COLO668 (cell line): ENCODE results near the gene PABPC1L.

ENCODE experiments used
- DNase-seq: peaks from one replicate; lab custom pipeline; 2025; ENCODE audit not compliant: unreplicated experiment; lab: John Stamatoyannopoulos, UW

The PABPC1L gene

DNA sequence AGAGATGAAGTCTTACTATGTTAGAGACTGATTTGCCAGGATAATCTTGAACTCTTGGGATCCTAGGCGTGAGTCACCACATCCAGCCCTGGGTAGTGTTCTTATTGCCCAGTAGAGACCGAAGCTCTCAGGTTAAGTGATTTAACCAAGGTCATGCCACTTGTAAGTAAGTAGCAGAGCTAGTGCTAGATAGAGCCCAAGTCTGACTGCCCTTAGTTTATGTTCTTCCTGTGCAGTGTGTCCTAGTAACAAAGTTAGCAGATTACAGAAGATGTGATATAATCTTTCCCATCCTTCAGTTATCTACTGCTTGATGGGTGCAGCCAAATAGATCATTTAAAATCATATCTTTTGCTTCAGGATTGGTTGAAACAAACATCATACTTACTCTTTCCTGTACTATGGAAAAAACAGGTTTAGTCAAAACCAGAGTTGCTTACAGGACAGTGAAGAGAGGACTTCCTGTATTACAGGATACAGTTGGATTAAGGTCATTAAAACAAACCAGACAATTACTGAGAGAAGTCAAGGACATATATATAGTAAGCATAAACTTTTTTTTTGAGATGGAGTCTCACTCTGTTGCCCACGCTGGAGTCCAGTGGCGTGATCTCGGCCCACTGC lies 9.5 kb upstream of the PABPC1L start:
- no peak for DNase-seq

DNA sequence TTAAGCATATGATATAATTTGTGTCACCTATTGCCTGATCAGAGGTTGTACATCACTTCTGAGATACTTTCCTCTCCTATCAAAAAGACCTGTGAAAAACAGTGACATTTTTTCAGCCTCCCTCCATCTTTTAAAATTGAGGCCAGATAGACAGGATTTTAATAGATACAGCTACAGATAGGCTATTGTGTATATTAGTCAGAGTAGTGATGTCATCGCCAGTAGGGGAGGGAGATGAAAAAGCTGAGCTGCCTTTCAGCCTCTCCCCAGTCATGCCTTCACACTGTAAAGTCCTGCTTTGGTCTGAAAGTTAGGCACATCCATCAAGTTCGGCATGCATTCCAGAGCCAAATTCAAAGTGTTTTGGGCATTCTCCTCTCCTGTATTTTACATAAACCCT lies 7.9 kb upstream of the PABPC1L start:
- DNase-seq, result no peak

DNA sequence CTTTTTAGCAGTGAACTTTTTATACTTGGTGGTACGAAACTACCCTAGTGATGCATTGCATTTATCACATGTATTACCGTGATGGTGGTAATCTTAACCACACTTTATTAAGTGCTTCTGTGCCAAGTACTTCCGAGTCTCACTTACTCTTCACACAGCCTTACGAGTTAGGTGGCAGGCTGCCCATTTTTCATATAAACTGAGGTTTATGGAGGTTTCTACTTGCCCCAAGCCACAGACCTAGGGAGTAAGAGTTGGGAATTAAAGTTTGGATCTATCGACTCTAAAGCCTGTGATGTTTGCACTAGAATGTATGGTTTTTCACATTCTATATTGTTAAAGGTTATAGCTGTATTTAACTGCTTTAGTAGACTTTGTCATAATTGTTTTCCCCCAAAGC lies 5.5 kb upstream of the PABPC1L start:
- no peak for DNase-seq

DNA sequence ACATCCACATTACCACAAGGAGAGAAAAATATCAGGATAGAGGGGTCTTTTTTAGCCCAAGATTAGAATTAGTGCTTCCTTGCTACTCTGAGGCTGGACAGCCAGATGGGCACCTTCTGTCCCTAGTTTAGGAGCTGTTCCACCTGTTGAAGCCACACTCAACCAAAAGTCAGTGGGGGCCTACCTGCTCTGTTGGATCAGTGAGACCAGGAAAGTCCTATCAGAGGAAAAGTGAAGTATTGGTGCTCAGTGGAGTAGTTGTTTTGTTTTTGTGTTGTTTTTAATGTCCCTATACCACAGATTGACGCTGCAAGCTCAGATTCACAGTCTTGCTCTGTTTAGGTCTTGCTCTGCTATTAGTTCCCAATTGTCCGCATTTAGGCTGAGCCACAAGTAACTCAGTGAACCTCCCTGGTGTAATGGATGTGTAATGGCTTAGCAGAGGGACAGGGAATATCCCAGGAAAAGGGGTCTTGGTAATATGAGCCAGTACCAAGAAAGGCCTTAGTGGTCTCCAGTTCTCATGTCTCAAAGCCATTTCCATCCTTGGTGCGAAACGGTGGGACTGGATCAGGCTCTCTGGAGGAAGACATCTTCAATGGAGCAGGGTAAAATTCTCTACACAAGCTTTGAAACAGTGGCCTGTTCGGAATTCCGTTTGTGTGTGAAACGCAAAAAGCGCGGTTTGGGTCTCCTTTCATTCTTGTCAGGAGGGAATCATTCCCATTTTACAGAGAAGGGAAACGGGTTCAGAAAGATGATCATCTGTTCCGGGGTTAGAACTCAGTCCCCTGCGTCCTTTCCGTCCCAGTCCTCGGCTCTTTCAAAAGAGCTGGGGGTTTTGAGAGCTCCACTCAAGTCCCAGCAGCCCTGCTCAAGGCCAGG lies 631 bp upstream of the PABPC1L start:
- no peak for DNase-seq

DNA sequence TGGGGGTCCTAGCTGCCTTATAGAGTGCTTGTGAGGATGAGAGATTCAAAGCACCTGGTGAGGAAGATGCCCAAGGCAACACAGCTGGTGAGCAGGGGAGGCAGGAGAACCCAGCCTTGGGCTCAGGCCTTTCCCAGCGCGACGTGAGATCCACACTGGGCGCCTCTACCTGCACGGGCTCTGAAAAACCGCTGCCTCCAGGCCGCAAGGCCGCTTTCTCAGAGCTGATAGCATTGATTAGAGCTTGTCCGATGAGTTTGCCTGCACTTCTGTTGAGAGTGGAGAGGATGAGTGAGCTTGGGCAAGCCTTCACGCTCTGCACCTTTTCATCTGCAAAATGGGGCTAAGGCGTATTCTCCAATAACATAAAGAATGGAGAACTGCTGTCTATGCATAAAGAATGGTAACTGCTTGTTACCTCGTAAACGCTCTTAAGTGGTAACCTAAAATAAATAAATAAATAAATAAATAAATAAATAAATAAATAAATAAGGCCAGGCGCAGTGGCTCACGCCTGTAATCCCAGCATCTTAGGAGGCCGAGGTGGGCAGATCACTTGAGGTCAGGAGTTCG lies 916 bp downstream of the PABPC1L start:
- peak; percentile 6 for DNase-seq

DNA sequence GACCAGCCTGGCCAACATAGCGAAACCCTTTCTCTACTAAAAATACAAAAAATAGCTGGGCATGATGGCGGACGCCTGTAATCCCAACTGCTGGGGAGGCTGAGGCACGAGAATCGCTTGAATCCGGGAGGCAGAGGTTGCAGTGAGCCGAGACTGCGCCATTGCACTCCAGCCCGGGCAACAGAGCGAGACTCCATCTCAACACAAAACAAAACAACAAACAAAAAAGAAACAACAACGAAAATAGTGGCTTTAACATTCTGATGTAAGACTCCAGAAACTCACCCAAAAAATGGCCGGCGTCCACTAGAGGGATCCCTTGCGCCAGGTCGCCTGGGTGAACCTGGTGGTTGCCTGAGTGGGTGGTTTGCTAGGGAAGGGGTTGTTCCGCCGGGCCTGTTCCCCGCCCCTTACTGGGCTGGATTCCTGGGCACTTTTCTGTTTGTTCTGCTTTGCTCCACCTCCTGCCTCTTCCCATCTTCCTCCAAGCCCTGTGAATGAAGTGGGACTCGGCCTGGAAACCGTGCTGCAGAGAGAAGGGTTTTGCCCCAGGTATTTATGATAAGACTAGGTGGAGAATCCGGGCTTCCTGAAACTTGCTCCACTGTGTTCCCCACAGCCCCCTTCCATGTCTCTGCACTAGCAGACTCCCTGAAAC lies 1.5 kb downstream of the PABPC1L start:
- DNase-seq, result peak; percentile 34

DNA sequence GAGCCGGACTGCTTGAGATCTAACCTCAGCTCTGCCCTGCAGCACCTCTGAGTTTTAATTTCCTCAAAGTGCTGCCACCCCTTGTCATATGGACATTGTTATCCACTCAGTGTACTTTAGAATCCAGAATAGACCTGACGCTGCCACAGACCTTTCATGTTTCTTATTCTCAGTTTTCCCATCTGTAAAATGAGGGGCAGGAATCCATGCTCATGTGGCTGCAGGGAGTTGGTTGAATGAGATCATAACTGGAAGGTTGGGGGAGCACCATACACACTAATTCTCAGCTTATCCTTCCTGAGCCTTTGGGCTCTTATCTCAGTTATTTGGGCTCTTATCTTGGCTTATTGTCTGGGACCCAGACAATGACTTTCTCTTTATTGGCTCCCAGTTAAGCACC lies 2.3 kb downstream of the PABPC1L start:
- no peak for DNase-seq

DNA sequence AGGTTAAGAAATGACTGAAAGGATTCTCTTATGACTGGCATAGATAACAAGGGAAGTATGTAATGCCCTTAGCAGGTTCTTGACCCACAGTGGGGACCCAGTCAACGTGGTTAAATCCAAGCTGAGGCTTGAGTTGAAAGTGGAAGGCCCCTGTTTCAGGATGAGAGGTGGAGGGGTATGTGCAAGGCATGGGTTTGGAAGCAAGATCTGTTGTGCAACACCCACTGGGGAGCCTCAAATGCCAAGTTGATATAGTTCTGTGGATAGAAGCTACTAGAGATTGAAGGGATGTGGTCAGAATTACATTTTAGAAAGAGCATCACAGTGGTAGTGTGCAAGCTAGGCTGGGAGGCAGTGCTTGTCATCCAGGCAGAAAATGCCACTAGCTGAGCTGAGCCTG lies 5.1 kb downstream of the PABPC1L start:
- DNase-seq, result no peak

DNA sequence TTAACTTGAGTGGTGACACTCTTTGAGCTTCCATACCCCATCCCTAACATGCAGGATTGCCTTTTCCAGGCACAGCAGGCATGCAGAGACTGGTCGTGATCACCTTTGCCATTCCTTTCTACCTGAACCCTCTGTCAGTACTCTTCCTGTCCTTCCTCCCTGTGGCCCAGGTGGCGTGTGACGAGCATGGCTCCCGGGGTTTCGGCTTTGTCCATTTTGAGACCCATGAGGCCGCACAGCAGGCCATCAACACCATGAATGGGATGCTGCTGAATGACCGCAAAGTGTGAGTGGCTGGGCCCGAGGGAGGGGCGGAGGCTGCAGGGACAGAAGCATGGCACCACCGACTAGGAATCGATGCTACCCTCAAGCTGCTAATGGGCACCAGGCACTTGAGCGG lies 6.7 kb downstream of the PABPC1L start:
- DNase-seq, result no peak

DNA sequence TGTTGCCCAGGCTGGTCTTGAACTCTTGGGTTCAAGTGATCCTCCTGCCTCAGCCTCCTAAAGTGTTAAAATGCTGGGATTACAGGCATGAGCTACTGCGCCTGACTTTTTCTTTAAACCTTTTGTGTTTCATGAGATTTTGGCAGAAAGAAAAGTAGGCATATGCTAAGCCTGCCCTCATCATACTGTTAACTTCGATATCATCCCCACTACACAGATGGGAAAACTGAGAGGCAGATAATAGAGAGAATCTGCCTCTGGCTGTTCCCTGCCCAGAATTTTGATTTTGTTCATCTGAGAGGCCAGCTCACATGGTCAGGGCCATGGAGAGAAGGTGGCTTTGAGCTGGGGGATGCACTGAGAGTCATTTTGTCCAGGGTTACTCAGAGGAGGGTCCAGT lies 7.5 kb downstream of the PABPC1L start:
- DNase-seq, result no peak

DNA sequence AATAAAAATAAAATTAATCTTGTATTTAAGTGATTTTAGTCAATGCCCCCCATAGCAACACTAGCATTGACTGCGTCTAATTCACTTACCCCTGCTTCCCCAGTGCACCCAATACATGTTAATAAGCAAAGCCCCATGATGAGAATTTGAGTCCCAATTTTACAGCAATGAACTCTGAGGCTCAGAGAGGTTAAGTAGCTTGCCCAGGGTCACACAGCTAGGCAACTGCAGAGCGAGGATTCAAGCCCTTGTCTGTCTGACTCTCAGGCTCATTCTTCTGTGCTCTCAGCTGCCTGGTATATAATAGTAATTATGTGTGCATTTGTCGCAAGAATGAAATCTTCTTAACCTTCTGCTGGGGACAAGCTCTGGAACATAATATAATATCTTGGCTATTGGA lies 8.5 kb downstream of the PABPC1L start:
- no peak for DNase-seq

DNA sequence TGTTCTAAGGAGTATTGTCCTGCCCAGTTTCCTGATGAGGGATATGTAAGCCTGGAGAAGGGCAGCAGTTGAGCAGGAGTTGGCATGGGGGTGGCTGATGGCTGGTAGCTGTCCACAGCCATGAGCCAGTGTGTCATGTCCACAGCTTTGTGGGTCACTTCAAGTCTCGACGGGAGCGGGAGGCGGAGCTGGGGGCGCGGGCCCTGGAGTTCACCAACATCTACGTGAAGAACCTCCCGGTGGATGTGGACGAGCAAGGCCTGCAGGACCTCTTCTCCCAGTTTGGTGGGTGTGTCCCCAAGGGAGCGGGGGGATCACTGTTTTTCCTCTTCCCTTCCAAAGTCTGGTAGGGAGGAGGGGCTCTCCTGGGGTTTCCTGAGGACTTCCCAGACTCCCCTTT lies 8.9 kb downstream of the PABPC1L start:
- DNase-seq, result no peak

DNA sequence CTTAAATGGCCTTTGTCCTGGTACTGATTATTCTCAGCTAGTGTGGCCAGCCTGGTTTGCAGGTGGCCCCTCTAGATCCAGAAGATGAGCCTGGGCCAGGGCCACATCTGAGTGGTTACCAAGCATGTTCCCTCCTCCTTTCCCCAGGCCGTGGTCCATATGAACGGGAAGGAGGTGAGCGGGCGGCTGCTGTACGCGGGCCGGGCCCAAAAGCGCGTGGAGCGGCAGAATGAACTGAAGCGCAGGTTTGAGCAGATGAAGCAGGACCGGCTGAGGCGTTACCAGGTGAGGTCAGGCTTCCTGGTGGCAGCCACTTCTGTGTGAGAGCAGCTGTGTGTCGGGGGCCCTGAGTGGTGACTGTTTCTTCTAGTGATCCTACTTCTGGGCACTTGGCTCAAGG lies 11.6 kb downstream of the PABPC1L start:
- no peak for DNase-seq

DNA sequence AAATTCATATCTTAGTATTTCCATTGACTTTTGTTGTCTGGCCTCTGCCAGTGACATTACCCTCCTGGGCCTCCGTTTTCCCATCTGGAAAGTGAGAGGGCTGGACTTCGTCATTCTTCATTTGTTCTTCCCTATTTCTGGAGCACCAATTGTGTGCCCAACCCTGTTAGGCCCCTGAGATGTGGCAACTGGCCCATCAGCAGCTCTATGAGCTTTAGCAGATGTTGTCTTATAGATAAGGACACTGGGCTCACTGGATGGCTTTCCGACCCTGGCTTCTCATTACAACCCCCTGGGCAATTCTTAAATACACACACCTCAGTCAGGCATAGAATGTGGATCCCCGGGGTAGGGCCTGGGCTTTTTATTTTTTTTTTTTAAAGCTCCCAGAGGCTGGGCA lies 14.7 kb downstream of the PABPC1L start:
- DNase-seq, result no peak

DNA sequence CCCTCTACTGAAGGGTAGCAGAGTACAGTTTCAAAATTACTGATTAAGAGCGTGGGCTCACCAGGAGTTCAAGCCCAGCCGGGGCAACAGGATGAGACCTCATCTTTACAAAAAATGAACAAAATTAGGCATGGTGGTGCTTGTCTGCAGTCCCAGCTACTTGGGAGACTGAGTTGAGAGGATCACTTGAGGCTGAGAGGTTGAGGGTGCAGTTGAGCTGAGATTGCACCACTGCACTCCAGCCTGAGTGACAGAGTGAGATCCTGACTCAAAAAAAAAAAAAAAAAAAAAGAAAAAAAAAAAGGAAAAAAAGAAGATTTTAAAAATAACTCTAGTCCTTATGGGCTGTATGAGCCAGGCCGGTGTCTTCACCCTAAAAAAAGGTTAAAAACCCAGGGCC lies 18.7 kb downstream of the PABPC1L start:
- no peak for DNase-seq

DNA sequence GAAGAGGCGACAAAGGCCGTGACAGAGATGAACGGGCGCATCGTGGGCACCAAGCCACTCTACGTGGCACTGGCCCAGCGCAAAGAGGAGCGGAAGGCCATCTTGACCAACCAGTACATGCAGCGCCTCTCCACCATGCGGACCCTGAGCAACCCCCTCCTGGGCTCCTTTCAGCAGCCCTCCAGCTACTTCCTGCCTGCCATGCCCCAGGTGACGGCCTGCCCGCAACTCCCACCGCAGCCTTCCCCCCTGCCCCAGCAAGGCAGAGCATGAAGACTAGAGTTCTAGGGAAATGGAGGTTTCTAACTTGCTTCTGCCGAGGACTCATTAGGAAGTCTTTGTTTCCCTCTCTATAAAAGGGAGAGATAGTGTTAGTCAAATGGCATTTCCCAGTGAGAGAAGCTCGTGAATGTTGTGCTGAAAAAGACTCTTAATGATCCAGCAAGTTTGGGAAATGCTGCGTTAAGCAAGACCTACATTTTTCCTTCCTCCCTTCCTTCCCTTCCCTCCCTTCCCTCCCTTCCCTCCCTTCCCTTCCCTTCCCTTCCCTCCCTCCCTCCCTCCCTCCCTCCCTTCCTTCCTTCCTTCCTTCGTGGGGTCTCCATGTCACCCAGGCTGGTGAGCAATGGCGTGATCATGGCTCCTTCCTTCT lies 20.8 kb downstream of the PABPC1L start:
- no peak for DNase-seq

DNA sequence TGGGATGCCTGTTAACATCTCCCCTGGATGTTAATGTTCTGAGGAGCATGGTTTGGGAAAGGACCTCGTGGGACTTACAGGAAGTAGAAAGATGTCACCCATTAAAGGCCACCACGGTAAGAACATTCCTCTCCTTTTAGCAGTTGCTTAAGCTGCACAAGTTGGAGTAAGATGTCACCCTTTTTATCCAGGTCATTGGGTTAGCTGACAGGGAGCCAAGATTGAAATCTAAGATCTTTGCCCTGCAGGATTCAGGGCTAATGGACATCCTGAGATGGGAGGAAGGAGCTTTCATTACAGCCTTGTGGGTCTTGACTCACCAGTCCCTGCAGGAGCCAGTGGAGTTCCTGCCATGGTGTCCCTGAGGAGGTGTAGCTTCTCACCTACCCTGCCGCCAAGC lies 22.1 kb downstream of the PABPC1L start:
- no peak for DNase-seq

DNA sequence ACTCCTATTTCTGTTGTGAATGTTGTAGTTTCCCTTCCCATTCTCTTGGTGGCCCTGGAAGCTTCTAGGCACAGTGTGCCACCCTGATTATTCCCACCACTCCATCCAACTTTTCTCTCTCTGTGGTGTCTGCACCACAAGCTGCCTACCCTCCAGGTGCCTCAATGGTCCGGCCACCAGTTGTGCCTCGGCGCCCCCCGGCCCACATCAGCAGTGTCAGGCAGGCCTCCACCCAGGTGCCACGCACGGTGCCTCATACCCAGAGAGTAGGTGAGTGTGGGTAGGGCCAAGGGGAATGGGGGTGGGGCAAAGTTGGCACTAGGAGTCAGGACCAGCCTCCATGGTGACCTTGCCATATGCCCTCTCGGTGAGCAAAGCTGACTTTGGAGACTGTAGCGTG lies 23.1 kb downstream of the PABPC1L start:
- no peak for DNase-seq

DNA sequence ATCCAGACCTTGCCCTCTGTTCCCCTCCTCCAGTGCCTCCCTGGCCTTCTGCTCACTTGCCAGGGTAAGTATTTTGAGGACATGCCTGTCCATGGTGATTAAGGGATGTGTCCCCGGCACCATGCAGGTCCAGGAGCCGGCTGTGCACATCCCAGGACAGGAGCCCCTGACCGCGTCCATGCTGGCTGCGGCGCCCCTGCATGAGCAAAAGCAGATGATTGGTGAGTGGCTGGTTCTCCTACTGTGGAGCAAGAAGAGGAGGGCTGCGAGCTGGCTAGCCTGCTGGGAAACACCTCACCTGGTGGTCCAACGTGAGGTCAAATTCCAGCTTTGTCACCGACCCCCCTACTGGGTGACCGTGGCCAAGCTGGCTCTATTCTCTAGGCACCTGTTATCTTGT lies 26.6 kb downstream of the PABPC1L start:
- DNase-seq, result no peak

DNA sequence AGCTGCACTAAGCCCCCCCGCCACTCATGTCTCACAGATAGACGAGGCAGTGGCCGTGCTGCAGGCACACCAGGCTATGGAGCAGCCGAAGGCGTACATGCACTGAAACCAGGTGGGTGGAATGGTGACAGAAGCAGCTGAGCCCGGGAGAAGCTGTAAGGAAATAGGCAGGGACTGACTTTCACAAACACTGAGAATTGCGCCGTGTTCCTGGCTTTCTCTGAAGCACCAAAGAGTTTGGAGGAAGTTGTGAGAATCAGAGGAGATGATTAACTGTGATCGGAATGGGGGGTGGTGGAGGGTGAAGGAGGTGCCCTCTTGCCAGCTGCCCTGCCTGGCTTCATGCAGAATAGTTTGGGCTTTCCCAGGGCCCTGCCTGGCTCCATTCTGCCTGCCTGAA lies 28.8 kb downstream of the PABPC1L start:
- DNase-seq, result no peak

DNA sequence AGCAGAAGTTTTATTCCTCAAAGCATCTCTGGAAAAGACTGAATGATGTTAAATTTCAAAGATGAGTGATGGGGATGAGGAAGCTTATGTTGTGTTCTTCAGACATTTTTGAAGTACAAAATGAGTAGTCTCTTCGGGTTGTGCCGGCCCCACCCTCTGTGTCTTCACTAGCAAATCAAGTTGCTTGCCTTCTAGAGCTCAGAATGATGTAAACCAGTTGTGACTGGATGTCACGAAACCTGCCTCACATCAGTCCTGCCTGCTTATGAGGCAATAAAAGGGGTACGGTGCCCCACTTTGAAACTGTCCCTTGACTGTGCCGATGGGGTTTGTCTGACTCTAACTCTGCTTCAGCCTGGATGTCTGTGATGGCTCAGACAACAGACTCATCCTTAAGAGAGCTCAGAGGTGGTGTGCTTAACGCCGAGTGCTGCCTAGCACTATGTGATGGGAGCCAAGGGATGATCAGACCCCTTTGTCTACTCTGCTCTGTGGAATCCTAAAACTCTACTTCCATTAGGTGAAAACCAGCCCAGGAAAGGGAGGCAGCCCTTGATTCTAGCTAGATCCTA lies 31.3 kb downstream of the PABPC1L start:
- no peak for DNase-seq
